ENCODE data around the gene NUP62. TPM values are rescaled to one million over a fixed set of nuclear protein-coding genes. Genes with fewer than 3 reads are reported as not detected.
"Not testable (repeated sequence)": the region's sequence is repeated elsewhere in the genome, so short reads cannot be mapped to it uniquely, and the experiment has no call there.

Gene NUP62, protein sequence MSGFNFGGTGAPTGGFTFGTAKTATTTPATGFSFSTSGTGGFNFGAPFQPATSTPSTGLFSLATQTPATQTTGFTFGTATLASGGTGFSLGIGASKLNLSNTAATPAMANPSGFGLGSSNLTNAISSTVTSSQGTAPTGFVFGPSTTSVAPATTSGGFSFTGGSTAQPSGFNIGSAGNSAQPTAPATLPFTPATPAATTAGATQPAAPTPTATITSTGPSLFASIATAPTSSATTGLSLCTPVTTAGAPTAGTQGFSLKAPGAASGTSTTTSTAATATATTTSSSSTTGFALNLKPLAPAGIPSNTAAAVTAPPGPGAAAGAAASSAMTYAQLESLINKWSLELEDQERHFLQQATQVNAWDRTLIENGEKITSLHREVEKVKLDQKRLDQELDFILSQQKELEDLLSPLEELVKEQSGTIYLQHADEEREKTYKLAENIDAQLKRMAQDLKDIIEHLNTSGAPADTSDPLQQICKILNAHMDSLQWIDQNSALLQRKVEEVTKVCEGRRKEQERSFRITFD
- 100 to 1,000 TPM; 127 to 188 TPM for total RNA-seq

DNA sequence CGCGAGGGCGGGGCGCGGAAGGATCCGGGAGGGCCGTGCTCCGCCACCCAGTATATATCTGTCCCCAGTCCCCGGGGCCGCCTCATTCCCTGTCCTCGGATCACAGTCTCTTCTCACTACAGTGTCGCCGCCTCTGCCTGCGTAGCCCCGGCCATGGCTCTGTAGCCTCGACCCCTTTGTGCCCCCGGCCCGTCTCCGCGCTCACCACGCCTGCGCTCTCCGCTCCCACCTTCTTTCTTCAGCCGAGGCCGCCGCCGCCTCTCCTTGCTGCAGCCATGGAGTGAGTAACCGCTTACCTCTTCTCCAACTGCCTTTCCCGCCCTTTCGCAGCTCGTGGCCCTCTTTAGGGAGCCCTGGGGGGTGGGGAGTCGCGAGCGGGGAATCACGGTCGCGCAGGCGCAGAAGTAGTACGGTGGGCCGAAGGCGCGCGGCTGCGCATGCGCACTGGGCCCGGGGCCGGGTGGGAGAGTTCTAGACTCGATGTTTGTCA, at the start of gene NUP62, which contains the start of gene ATF5:
TSS of gene NUP62 (minus strand) at position 384 of the 490 bp plus-strand sequence. CDS start 19,697 bp downstream, outside the sequence.
TSS of gene ATF5 (plus strand) at position 85 of the 490 bp plus-strand sequence. CDS start 1,646 bp downstream, outside the sequence.
- H3K9me3 Mint-ChIP-seq (ENCODE audit: low read depth) = peaks cover 6% of the 10 kb centered on the region
- H3K4me3 Mint-ChIP-seq = peak within 1 kb of the TSS; percentile 96
- intact Hi-C loops (cut with DNase I, micrococcal nuclease) = loop anchor here (1.0 to 5.0 kb wide), 16 partner anchors 32 to 844 kb away; partner anchors contain the start of genes AKT1S1 (in 2 of the 2), TBC1D17 (in 2 of the 2), VRK3 (in 2 of the 2) and NR1H2 (in 1 of the 2)
- H3K4me1 Mint-ChIP-seq = peaks cover 65% of the 10 kb centered on the region
- POLR2A ChIA-PET = interaction anchor here (0.6 to 3.5 kb wide), 10 partner anchors 18 to 446 kb away, joined by 3 to 17 read pairs (median 6); partner anchors contain the start of genes AKT1S1, IL4I1, PNKP and PTOV1
- CTCF ChIA-PET = interaction anchor here (0.5 to 1.8 kb wide), 7 partner anchors 18 to 996 kb away, joined by 3 to 6 read pairs (median 3); partner anchors contain the start of gene MED25
- peak; percentile 45 for ATAC-seq
- H3K36me3 Mint-ChIP-seq (ENCODE audit: low read depth) = peaks cover 61% of the 10 kb centered on the region
- DNase-seq = peak; percentile 95
- no peaks in the 10 kb centered on the region for H3K27me3 Mint-ChIP-seq
- H3K27ac Mint-ChIP-seq = peak within 1 kb of the TSS; percentile 98

DNA sequence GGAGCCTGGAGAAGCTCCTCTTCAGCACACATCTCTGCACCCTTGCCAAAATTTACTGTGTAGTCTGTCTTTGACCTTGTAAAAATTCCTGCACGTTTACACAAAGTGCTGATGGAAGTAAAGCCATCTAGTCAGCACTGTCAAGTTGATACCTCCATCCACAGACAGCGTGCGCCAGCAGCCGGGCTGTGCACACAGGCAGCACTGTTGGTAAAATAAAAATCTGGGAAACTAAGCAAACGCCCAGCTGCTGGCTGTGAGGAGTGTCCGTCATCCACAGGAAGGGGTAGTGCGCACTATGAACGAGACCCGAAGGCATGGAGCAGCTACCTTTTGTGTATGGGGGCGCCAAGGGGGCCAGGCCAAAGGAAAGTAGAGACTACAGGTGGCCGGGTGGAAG, 49.0 kb upstream of the NUP62 start:
- DNase-seq = no peak
- intact Hi-C loops (cut with DNase I, micrococcal nuclease) = no loop called here
- ATAC-seq = no peak
- H3K9me3 Mint-ChIP-seq (ENCODE audit: low read depth) = no peaks in the 10 kb centered on the region
- ChIA-PET POLR2A (no interaction called here), CTCF (interaction anchor here (0.9 to 1.1 kb wide), 2 partner anchors 14 to 29 kb away, joined by 3 read pairs; no protein-coding TSS in a partner anchor)
- H3K36me3 Mint-ChIP-seq (ENCODE audit: low read depth) = peaks cover 17% of the 10 kb centered on the region
- no peak overlapping the region for H3K4me3 Mint-ChIP-seq
- no peaks in the 10 kb centered on the region for H3K27me3 Mint-ChIP-seq
- H3K27ac Mint-ChIP-seq = no peak overlapping the region
- H3K4me1 Mint-ChIP-seq = no peaks in the 10 kb centered on the region

DNA sequence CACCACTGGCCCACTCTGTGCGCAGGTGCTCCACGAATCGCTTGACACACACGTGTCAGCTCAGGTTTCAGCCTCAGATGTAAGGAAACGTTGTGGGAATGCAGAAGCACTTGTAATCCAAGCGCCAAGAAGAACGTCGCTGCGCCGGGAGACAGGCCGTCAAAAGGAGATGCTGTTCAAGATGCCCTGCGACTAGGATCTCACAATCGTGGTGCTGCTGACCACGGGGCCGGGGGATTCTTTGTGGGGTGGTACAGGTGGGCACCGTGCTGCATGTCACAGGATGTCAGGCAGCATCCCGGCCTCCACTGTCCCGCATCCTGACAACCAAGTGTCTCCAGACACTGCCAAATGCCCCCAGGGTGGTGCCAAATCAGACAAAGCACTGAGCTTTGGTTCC, 48.6 kb upstream of the NUP62 start:
- ATAC-seq (no peak), DNase-seq (no peak)
- no peaks in the 10 kb centered on the region for H3K9me3 Mint-ChIP-seq (ENCODE audit: low read depth)
- H3K36me3 Mint-ChIP-seq (ENCODE audit: low read depth) = peaks cover 17% of the 10 kb centered on the region
- CTCF ChIA-PET = interaction anchor here (1.1 kb wide), 1 partner anchor 28 kb away, joined by 3 read pairs; no protein-coding TSS in a partner anchor
- H3K27ac Mint-ChIP-seq = no peak overlapping the region
- intact Hi-C loops (cut with DNase I, micrococcal nuclease) = no loop called here
- no peaks in the 10 kb centered on the region for H3K27me3 Mint-ChIP-seq
- POLR2A ChIA-PET = no interaction called here
- no peak overlapping the region for H3K4me3 Mint-ChIP-seq
- no peaks in the 10 kb centered on the region for H3K4me1 Mint-ChIP-seq

DNA sequence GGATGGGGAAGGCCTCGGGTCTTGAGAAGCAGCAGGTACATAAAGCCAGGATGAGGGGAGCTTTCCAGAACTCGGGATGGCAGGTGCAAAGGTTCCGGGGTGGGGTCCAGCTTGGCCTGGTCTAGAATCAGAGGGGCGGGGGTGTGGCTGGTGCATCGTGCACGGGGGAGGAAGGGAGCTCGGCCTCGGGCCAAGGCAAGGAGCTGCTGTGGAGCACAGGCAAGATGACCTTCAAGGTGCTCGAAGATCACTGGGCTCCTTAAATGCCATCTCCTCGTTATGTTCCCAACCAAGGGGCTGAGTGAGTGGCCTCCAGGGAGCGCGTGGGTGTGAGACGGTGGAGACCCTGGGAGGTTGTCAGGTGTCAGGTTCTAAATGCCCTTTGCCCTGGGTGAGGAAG, 47.8 kb upstream of the NUP62 start:
- H3K27ac Mint-ChIP-seq = no peak overlapping the region

DNA sequence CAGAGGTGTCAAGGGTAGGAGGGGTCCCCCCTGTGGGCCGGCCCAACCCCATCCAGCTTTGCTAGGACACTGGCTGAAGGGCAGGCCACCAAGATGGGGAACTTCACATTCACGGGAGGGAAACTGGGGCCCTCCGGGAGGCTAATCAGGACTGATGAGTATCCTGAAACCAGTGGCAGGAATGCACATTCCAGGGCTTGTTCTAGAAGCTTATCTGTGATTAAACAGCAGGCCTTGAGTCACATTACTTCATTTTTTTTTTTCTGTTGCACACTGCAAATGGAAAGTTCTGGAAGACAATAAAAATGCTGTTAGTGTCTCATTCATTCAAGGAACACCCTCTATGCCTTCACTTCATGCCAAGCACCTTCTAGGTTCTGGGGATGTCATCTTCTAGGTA, 47.2 kb upstream of the NUP62 start:
- Mint-ChIP-seq H3K4me1 (no peaks in the 10 kb centered on the region), H3K9me3 (ENCODE audit: low read depth) (no peaks in the 10 kb centered on the region), H3K27me3 (no peaks in the 10 kb centered on the region), H3K4me3 (no peak overlapping the region), H3K36me3 (ENCODE audit: low read depth) (peaks cover 11% of the 10 kb centered on the region), H3K27ac (no peak overlapping the region)
- ATAC-seq = no peak
- ChIA-PET CTCF (interaction anchor here (0.8 to 1.2 kb wide), 2 partner anchors 26 to 39 kb away, joined by 3 read pairs; no protein-coding TSS in a partner anchor), POLR2A (no interaction called here)
- intact Hi-C loops (cut with DNase I, micrococcal nuclease) = no loop called here
- no peak for DNase-seq

More for the DNA sequence above, 47.8 kb upstream of the NUP62 start:
- Mint-ChIP-seq H3K4me1 (no peaks in the 10 kb centered on the region), H3K36me3 (ENCODE audit: low read depth) (peaks cover 17% of the 10 kb centered on the region), H3K27me3 (no peaks in the 10 kb centered on the region), H3K4me3 (no peak overlapping the region), H3K9me3 (ENCODE audit: low read depth) (no peaks in the 10 kb centered on the region)
- no peak for ATAC-seq
- intact Hi-C loops (cut with DNase I, micrococcal nuclease) = no loop called here
- no peak for DNase-seq
- CTCF ChIA-PET = no interaction called here
- POLR2A ChIA-PET = no interaction called here

DNA sequence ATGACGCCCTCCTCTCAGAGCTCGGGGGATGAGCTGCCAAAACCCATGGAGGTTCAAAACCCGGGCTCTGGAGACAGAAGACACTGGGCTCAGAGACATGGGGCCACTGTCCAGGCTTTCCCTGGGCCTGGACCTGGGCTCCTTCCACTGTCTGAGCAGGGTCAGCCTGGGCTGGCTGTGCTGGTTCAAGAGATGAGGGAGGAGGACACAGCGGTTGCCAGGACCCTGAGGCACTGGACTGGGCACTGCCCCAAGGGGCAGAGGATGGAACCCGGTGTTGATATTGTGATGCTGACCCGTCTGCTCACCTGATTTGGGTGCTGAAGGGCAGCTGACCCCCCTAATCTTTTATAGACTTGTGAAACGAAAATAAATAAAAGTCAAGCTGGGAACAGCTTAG, 45.7 kb upstream of the NUP62 start:
- no peak for DNase-seq
- ATAC-seq = no peak
- ChIA-PET CTCF (interaction anchor here (0.6 kb wide), 1 partner anchor 227 kb away, joined by 3 read pairs; no protein-coding TSS in a partner anchor), POLR2A (no interaction called here)
- peaks cover 5% of the 10 kb centered on the region for H3K36me3 Mint-ChIP-seq (ENCODE audit: low read depth)
- no peaks in the 10 kb centered on the region for H3K4me1 Mint-ChIP-seq
- intact Hi-C loops (cut with DNase I, micrococcal nuclease) = no loop called here
- no peaks in the 10 kb centered on the region for H3K9me3 Mint-ChIP-seq (ENCODE audit: low read depth)
- no peak overlapping the region for H3K4me3 Mint-ChIP-seq
- H3K27ac Mint-ChIP-seq = no peak overlapping the region
- peaks cover under 1% of the 10 kb centered on the region for H3K27me3 Mint-ChIP-seq

DNA sequence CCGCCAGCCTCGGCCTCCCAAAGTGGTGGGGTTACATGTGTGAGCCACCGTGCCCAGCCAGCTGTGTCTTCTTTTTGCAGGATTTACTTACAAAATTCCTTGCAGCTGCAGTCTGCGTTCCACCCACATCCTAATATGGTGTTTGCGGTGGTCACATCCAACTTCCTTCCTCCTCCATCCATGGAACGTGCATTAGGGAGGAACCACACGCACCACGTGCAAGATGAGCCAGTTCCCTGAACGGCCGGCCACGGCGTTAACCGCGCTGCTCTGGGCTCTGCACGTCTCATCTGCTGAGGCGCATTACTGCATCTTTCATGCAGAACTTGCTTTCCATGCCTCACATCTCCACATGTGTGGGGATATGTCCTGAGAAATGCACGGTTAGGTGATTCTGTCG, 44.7 kb upstream of the NUP62 start:
- intact Hi-C loops (cut with DNase I, micrococcal nuclease) = no loop called here
- no peak for ATAC-seq
- Mint-ChIP-seq H3K27me3 (peaks cover 5% of the 10 kb centered on the region), H3K4me1 (no peaks in the 10 kb centered on the region), H3K9me3 (ENCODE audit: low read depth) (no peaks in the 10 kb centered on the region), H3K36me3 (ENCODE audit: low read depth) (peaks cover 5% of the 10 kb centered on the region), H3K4me3 (no peak overlapping the region), H3K27ac (no peak overlapping the region)
- POLR2A ChIA-PET = no interaction called here
- CTCF ChIA-PET = no interaction called here
- no peak for DNase-seq

DNA sequence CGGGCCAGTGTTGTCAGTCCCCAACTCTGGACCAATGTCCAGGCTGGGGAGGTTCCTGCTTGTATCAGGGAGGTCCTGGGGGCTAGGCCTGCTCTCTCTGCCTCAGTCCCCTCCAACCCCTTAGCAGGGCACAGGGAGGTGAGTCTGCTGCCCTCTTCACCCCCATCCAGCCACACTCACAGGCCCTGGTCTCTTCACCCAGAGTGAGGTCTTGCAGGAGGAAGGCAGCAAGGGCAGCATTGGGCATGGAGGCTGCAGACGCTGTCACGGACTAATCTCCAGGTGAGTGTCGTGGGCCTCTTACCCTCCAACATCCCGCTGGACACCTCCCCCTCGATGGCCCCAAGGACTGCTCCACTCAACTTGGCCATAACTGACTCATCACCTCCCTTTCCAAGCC, 43.5 kb upstream of the NUP62 start:
- ATAC-seq = no peak
- H3K36me3 Mint-ChIP-seq (ENCODE audit: low read depth) = peaks cover 5% of the 10 kb centered on the region
- no peaks in the 10 kb centered on the region for H3K4me1 Mint-ChIP-seq
- intact Hi-C loops (cut with DNase I, micrococcal nuclease) = loop anchor here in 1 of 2 experiments (1.0 kb wide), 1 partner anchor 11 kb away; no protein-coding TSS in a partner anchor
- H3K9me3 Mint-ChIP-seq (ENCODE audit: low read depth) = no peaks in the 10 kb centered on the region
- POLR2A ChIA-PET = no interaction called here
- peaks cover 10% of the 10 kb centered on the region for H3K27me3 Mint-ChIP-seq
- no peak overlapping the region for H3K27ac Mint-ChIP-seq
- no peak overlapping the region for H3K4me3 Mint-ChIP-seq
- DNase-seq = no peak
- CTCF ChIA-PET = no interaction called here

DNA sequence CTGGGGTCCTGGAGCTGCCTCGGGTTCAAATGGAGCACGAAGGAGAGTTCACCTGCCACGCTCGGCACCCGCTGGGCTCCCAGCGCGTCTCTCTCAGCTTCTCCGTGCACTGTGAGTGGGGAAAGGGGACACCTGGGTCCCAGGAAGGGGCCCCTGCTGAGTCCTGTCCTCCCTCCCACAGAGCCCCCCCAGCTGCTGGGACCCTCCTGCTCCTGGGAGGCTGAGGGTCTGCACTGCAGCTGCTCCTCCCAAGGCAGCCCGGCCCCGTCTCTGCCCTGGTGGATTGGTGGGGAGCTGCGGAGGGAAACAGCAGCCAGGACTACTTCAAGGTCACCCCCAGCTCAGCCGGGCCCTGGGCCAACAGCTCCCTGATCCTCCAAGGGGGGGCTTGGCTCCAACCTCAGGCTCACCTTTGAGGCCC, 42.7 kb upstream of the NUP62 start:
- no peak for ATAC-seq
- no peaks in the 10 kb centered on the region for H3K9me3 Mint-ChIP-seq (ENCODE audit: low read depth)
- peaks cover 5% of the 10 kb centered on the region for H3K36me3 Mint-ChIP-seq (ENCODE audit: low read depth)
- no peaks in the 10 kb centered on the region for H3K4me1 Mint-ChIP-seq
- CTCF ChIA-PET = interaction anchor here (0.9 kb wide), 1 partner anchor 33 kb away, joined by 3 read pairs; no protein-coding TSS in a partner anchor
- DNase-seq = no peak
- H3K27me3 Mint-ChIP-seq = peaks cover 12% of the 10 kb centered on the region
- POLR2A ChIA-PET = no interaction called here
- no peak overlapping the region for H3K27ac Mint-ChIP-seq
- H3K4me3 Mint-ChIP-seq = no peak overlapping the region
- intact Hi-C loops (cut with DNase I, micrococcal nuclease) = loop anchor here in 1 of 2 experiments (1.0 kb wide), 1 partner anchor 12 kb away; no protein-coding TSS in a partner anchor

DNA sequence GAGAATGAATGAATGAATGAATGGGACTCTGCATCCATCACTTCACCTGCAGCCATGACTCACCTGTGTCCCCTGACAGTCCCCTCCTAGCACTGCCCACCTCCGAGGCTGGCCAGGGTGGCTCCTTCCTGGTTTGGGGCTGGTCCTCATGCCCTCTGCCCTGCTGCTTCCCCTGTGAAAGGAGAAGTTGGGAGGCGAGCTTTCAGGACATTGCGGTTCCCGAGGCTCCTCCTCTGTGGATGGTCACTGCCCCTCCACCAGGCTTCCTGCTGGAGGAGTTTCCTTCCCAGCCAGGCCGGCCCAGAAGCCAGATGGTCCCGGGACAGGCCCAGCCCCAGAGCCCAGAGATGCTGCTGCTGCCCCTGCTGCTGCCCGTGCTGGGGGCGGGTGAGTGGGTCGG, 40.1 kb upstream of the NUP62 start:
- H3K27ac Mint-ChIP-seq; CTCF ChIA-PET; H3K4me1 Mint-ChIP-seq; H3K9me3 Mint-ChIP-seq (ENCODE audit: low read depth); ATAC-seq; H3K4me3 Mint-ChIP-seq; intact Hi-C loops (cut with DNase I, micrococcal nuclease); POLR2A ChIA-PET; H3K36me3 Mint-ChIP-seq (ENCODE audit: low read depth); DNase-seq: not testable (repeated sequence)
- peaks cover 14% of the 10 kb centered on the region for H3K27me3 Mint-ChIP-seq

DNA sequence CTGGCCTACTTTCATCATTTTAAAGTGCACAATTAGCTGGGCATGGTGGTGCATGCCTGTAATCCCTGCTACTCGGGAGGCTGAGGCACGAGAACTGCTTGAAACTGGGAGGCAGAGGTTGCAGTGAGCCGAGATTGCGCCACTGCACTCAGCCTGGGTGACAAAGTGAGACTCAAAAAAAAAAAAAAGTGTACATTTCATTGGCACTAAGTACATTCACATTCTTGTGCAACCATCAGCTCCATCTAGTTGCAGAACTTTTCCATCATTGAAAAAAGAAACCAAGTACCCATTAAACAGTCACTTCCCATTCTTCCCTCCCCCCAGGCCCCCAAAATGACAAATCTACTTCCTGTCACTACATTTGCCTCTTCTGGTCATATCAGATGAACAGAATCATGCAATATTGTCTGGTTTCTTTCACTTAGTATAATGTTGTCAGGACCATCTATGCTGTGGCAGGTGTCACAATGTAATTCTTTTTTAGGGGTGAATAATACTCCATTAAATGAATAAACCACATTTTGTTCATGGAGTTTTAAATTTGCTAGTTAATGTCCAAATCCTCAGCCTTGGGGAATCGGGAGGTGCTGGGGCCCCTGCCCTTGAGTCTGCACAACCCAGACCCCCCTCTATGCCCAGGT, 39.1 kb upstream of the NUP62 start:
- Mint-ChIP-seq H3K4me1 (no peaks in the 10 kb centered on the region), H3K9me3 (ENCODE audit: low read depth) (no peaks in the 10 kb centered on the region), H3K27me3 (peaks cover 15% of the 10 kb centered on the region), H3K36me3 (ENCODE audit: low read depth) (no peaks in the 10 kb centered on the region), H3K27ac (no peak overlapping the region), H3K4me3 (no peak overlapping the region)
- intact Hi-C loops (cut with DNase I, micrococcal nuclease) = no loop called here
- ChIA-PET POLR2A (no interaction called here), CTCF (interaction anchor here (0.8 kb wide), 1 partner anchor 15 kb away, joined by 4 read pairs; no protein-coding TSS in a partner anchor)
- ATAC-seq = no peak
- DNase-seq = no peak
